Measurements from ENCODE around the gene KDM3B.
"Not testable (repeated sequence)": the region's sequence is repeated elsewhere in the genome, so short reads cannot be mapped to it uniquely, and the experiment has no call there.

Gene KDM3B

GRCh38 chr5:138391859-138392386, 39.4 kb downstream of the KDM3B start:
- no peak for DNase-seq

GRCh38 chr5:138402640-138403039, 50.2 kb downstream of the KDM3B start:
- DNase-seq = no peak

- no peak for DNase-seq
Measured at GRCh38 chr5:138408023-138408422, 55.5 kb downstream of the KDM3B start.

- not testable (repeated sequence) for DNase-seq
Measured at GRCh38 chr5:138410996-138411640, 58.6 kb downstream of the KDM3B start.

- DNase-seq = no peak
Measured at GRCh38 chr5:138418444-138418843, 66.0 kb downstream of the KDM3B start.

- no peak for DNase-seq
Measured at GRCh38 chr5:138425079-138425478, 72.6 kb downstream of the KDM3B start.

GRCh38 chr5:138435943-138436342, 83.5 kb downstream of the KDM3B start:
- no peak for DNase-seq

GRCh38 chr5:138438003-138438723, 85.7 kb downstream of the KDM3B start:
- DNase-seq = no peak

- peak; percentile 57 for DNase-seq
Measured at GRCh38 chr5:138438724-138439476, 86.4 kb downstream of the KDM3B start, which contains the start of gene REEP2. Gene REEP2, plus strand, starts transcription at chr5:138439057. Its CDS starts 152 bp downstream, at chr5:138439209.

GRCh38 chr5:138439477-138440158, 87.1 kb downstream of the KDM3B start:
- DNase-seq = peak; percentile 44

GRCh38 chr5:138440159-138441073, 87.9 kb downstream of the KDM3B start:
- DNase-seq = no peak

GRCh38 chr5:138441221-138441620, 88.7 kb downstream of the KDM3B start:
- no peak for DNase-seq

GRCh38 chr5:138444078-138444773, 91.7 kb downstream of the KDM3B start:
- DNase-seq = no peak

GRCh38 chr5:138444774-138445546, 92.5 kb downstream of the KDM3B start:
- no peak for DNase-seq

GRCh38 chr5:138445547-138446271, 93.2 kb downstream of the KDM3B start:
- DNase-seq = no peak

GRCh38 chr5:138448070-138448469, 95.6 kb downstream of the KDM3B start:
- no peak for DNase-seq

GRCh38 chr5:138448481-138449398, 96.3 kb downstream of the KDM3B start:
- peak; percentile 92 for DNase-seq

- DNase-seq = peak; percentile 71
Measured at GRCh38 chr5:138449501-138450239, 97.2 kb downstream of the KDM3B start.
